Thyroid gland (tissue), 4 donors: ENCODE data around the gene MLPH.

Experiments
- CTCF ChIP-seq, 6 experiments: fragments of 200-600 bp in 3 of 6; fragments of 450-650 bp in 3 of 6; sonication (generic) in 3 of 6; IDR thresholded peaks; one replicate each; pipeline ENCODE4 v1.5.1; 2016 to 2019; ENCODE audit warnings: antibody characterized with exemption in 6 of 6, mild to moderate bottlenecking in 2 of 6, inconsistent platforms in 1 of 6, moderate library complexity in 1 of 6
- POLR2A ChIP-seq, 2 donors: fragments of 450-650 bp; IDR thresholded peaks; one replicate each; pipeline ENCODE4 v1.6.1; 2017; ENCODE audit warnings: antibody characterized with exemption in 2 of 2, mild to moderate bottlenecking in 2 of 2, moderate library complexity in 1 of 2

- TF ChIP-seq CTCF (IDR thresholded peaks at IDR 0.05), result no peak
- TF ChIP-seq POLR2A (IDR thresholded peaks at IDR 0.05), result no peak
Measured at GRCh38 chr2:237552908-237553307, 65.9 kb downstream of the MLPH start.
